Measurements from ENCODE around the gene MYDGF.

The MYDGF gene

DNA sequence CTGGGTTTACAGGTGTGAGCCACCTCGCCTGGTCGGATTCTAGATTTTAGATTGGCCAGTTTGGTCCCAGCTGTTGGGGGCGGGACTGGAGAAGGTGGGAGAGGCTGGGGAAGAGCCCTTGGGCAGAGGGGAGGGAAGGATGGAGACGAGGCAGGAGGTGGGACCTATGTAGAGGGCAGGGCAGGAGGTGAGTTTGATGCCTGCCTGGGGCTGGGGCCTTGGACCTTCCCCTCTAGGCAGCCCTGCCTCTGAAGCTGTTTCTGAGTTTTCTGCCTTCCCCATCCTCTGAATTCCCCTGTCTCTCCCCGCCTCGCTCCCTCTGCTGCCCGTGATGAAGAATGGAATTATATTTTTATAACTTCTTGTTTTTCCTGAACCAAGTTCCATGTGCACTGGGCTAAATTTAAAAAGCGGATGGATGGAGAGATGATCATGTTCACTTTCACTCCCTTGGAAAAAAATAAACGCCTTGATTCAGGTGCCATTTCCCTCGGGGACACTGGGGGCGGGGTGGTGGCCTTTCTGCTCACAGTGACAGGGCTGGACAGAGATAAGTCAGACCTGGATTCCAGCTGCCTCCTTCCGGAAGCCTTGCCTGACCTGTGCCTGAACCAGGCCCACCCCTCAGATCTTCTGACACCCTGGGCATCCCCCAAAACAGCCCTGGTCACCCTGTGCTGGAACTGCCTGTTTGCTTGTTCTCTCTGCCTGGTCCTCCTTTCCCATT is 47.3 kb downstream of the MYDGF start:
- Histone ChIP-seq H3K4me1 (ENCODE audit: control insufficient read depth, insufficient read depth, low read length) (no peaks in the 10 kb centered on the region), H3K4me3 (ENCODE audit: low read depth, low read length) (no peak overlapping the region), H3K36me3 (ENCODE audit: control insufficient read depth in 2 of 2, insufficient read depth in 1 of 2, low read length in 2 of 2) (no peaks in the 10 kb centered on the region), H3K27ac (ENCODE audit: extremely low read depth, low read depth, low read length) (no peak overlapping the region), H3K9me3 (ENCODE audit: control insufficient read depth, insufficient read depth, low read depth, low read length) (no peaks in the 10 kb centered on the region)
- no peak for TF ChIP-seq GLIS2 (tag by site-specific recombination; IDR thresholded peaks at IDR 0.05)
- no peak for TF ChIP-seq ZNF658 (tag by site-specific recombination; IDR thresholded peaks at IDR 0.05)
- peak; percentile 75 for TF ChIP-seq SP2 (tag by site-specific recombination; IDR thresholded peaks at IDR 0.05)
- TF ChIP-seq, protein P1, sequence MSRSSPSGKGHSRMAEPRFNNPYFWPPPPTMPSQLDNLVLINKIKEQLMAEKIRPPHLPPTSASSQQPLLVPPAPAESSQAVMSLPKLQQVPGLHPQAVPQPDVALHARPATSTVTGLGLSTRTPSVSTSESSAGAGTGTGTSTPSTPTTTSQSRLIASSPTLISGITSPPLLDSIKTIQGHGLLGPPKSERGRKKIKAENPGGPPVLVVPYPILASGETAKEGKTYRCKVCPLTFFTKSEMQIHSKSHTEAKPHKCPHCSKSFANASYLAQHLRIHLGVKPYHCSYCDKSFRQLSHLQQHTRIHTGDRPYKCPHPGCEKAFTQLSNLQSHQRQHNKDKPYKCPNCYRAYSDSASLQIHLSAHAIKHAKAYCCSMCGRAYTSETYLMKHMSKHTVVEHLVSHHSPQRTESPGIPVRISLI (tag by site-specific recombination; IDR thresholded peaks at IDR 0.05): peak; percentile 19; the same call in 1 of the 2 replicates
- peak; percentile 18; the same call in 1 of the 2 replicates for TF ChIP-seq KLF1 (tag by site-specific recombination; IDR thresholded peaks at IDR 0.05)
- TF ChIP-seq, protein P2, sequence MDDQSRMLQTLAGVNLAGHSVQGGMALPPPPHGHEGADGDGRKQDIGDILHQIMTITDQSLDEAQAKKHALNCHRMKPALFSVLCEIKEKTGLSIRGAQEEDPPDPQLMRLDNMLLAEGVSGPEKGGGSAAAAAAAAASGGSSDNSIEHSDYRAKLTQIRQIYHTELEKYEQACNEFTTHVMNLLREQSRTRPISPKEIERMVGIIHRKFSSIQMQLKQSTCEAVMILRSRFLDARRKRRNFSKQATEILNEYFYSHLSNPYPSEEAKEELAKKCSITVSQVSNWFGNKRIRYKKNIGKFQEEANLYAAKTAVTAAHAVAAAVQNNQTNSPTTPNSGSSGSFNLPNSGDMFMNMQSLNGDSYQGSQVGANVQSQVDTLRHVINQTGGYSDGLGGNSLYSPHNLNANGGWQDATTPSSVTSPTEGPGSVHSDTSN (CRISPR knock-in tag; IDR thresholded peaks at IDR 0.05): no peak
- TF ChIP-seq SP3 (tag by site-specific recombination; IDR thresholded peaks at IDR 0.05): peak; percentile 69
- TF ChIP-seq ZNF341 (tag by site-specific recombination; IDR thresholded peaks at IDR 0.05; ENCODE audit: low read depth): peak; percentile 64
- no peak for TF ChIP-seq ZNF10 (tag by site-specific recombination; IDR thresholded peaks at IDR 0.05)
- CTCF ChIA-PET: interaction anchor here (0.7 to 2.7 kb wide), 7 partner anchors 11 to 100 kb away, joined by 3 to 19 read pairs (median 7); no protein-coding TSS in a partner anchor
- POLR2A ChIA-PET: no interaction called here

DNA sequence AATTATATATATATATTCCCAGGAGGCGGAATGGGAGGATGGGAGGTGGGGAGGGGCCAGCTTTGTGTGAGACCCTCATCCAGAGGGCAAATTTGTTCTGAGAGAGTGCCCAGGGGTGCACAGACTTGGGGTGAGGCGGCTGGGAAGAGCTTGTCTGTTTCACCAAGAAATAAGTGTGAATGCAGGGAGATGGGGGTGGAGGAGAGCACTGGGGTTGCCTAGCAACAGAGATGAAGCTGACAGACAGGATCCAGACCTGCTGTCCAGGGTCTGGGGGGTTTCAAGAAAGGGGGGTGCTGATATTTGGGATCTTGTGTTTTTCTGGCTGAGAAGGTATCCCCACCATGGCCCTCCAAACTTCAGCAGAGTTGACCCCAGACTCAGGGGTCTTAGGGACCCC is 49.5 kb downstream of the MYDGF start:
- ChIA-PET CTCF (interaction anchor here (0.7 to 1.0 kb wide), 3 partner anchors 13 to 52 kb away, joined by 3 to 6 read pairs (median 3); no protein-coding TSS in a partner anchor), POLR2A (no interaction called here)
- TF ChIP-seq KLF8 (tag by site-specific recombination; IDR thresholded peaks at IDR 0.05) (no peak), ZBTB7A (tag by site-specific recombination; IDR thresholded peaks at IDR 0.05; ENCODE audit: low read depth) (no peak), ZNF555 (tag by site-specific recombination; conservative IDR thresholded peaks at IDR 0.05) (no peak), ZNF707 (tag by site-specific recombination; IDR thresholded peaks at IDR 0.05) (no peak), SP3 (tag by site-specific recombination; IDR thresholded peaks at IDR 0.05) (no peak), ZNF350 (tag by site-specific recombination; IDR thresholded peaks at IDR 0.05) (no peak)
- TF ChIP-seq, protein P3, sequence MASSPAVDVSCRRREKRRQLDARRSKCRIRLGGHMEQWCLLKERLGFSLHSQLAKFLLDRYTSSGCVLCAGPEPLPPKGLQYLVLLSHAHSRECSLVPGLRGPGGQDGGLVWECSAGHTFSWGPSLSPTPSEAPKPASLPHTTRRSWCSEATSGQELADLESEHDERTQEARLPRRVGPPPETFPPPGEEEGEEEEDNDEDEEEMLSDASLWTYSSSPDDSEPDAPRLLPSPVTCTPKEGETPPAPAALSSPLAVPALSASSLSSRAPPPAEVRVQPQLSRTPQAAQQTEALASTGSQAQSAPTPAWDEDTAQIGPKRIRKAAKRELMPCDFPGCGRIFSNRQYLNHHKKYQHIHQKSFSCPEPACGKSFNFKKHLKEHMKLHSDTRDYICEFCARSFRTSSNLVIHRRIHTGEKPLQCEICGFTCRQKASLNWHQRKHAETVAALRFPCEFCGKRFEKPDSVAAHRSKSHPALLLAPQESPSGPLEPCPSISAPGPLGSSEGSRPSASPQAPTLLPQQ (tag by site-specific recombination; IDR thresholded peaks at IDR 0.05): no peak
- TF ChIP-seq, protein P4, sequence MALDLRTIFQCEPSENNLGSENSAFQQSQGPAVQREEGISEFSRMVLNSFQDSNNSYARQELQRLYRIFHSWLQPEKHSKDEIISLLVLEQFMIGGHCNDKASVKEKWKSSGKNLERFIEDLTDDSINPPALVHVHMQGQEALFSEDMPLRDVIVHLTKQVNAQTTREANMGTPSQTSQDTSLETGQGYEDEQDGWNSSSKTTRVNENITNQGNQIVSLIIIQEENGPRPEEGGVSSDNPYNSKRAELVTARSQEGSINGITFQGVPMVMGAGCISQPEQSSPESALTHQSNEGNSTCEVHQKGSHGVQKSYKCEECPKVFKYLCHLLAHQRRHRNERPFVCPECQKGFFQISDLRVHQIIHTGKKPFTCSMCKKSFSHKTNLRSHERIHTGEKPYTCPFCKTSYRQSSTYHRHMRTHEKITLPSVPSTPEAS (tag by site-specific recombination; IDR thresholded peaks at IDR 0.05): no peak
- Histone ChIP-seq H3K4me1 (ENCODE audit: control insufficient read depth, insufficient read depth, low read length) (no peaks in the 10 kb centered on the region), H3K9me3 (ENCODE audit: control insufficient read depth, insufficient read depth, low read depth, low read length) (no peaks in the 10 kb centered on the region), H3K27ac (ENCODE audit: extremely low read depth, low read depth, low read length) (no peak overlapping the region), H3K36me3 (ENCODE audit: control insufficient read depth in 2 of 2, insufficient read depth in 1 of 2, low read length in 2 of 2) (no peaks in the 10 kb centered on the region), H3K4me3 (ENCODE audit: low read depth, low read length) (no peak overlapping the region)
